GM21390 (cell line): ENCODE measurements around the gene OPA1.

Experiments
- ATAC-seq: cut with Tn5 transposase; IDR thresholded peaks from one replicate; pipeline ENCODE4 v1.9.1; 2021; ENCODE audit not compliant: unreplicated experiment

OPA1 gene

GRCh38 chr3:193645806-193646205 lies 52.8 kb downstream of the OPA1 start:
- no peak for ATAC-seq

GRCh38 chr3:193648542-193649076 lies 55.6 kb downstream of the OPA1 start:
- ATAC-seq, result no peak

GRCh38 chr3:193650585-193650984 lies 57.6 kb downstream of the OPA1 start:
- ATAC-seq, result no peak

- no peak for ATAC-seq
Observed at GRCh38 chr3:193655831-193656433, 62.9 kb downstream of the OPA1 start.

GRCh38 chr3:193656445-193656844 lies 63.4 kb downstream of the OPA1 start:
- no peak for ATAC-seq

- no peak for ATAC-seq
Observed at GRCh38 chr3:193656878-193657282, 63.9 kb downstream of the OPA1 start.

GRCh38 chr3:193660171-193660570 lies 67.2 kb downstream of the OPA1 start:
- no peak for ATAC-seq

- no peak for ATAC-seq
Observed at GRCh38 chr3:193660698-193661411, 67.8 kb downstream of the OPA1 start.

GRCh38 chr3:193662757-193663322 lies 69.8 kb downstream of the OPA1 start:
- ATAC-seq, result no peak

GRCh38 chr3:193665370-193665989 lies 72.5 kb downstream of the OPA1 start:
- ATAC-seq, result no peak

GRCh38 chr3:193673845-193674244 lies 80.8 kb downstream of the OPA1 start:
- ATAC-seq, result no peak

- ATAC-seq, result no peak
Observed at GRCh38 chr3:193674714-193675113, 81.7 kb downstream of the OPA1 start.

- no peak for ATAC-seq
Observed at GRCh38 chr3:193677734-193678133, 84.7 kb downstream of the OPA1 start.

GRCh38 chr3:193680220-193680619 lies 87.2 kb downstream of the OPA1 start:
- ATAC-seq, result no peak

GRCh38 chr3:193681631-193682030 lies 88.6 kb downstream of the OPA1 start:
- no peak for ATAC-seq

- no peak for ATAC-seq
Observed at GRCh38 chr3:193686665-193687483, 93.9 kb downstream of the OPA1 start.

GRCh38 chr3:193688834-193689714 lies 96.1 kb downstream of the OPA1 start:
- ATAC-seq, result no peak

GRCh38 chr3:193693774-193694173 lies 100.8 kb downstream of the OPA1 start:
- ATAC-seq, result no peak

- peak; percentile 64 for ATAC-seq
Observed at GRCh38 chr3:193701953-193702635, 109.1 kb downstream of the OPA1 start.
